Mesodermal cell (in vitro differentiated cells): ENCODE results near the gene PCNP.
"Not testable (repeated sequence)": the region's sequence is repeated elsewhere in the genome, so short reads cannot be mapped to it uniquely, and the experiment has no call there.

ENCODE experiments used
- H3K27ac ChIP-seq: 2 replicates; pipeline ENCODE4 v1.7.0; 2013; ENCODE audit warnings: mild to moderate bottlenecking, low read depth, low read length, moderate library complexity; ENCODE audit not compliant: severe bottlenecking
- H3K36me3 ChIP-seq: 2 replicates; pipeline ENCODE4 v1.7.1; 2013; ENCODE audit warnings: mild to moderate bottlenecking, low read length, moderate library complexity; ENCODE audit not compliant: control insufficient read depth, insufficient read depth
- H3K4me1 ChIP-seq: one replicate; pipeline ENCODE4 v1.7.1; 2013; ENCODE audit warnings: mild to moderate bottlenecking, low read length; ENCODE audit not compliant: insufficient read depth, control insufficient read depth, poor library complexity, severe bottlenecking
- H3K4me3 ChIP-seq: 2 replicates; pipeline ENCODE4 v1.7.0; 2013; ENCODE audit warnings: low read length, control low read depth, mild to moderate bottlenecking; ENCODE audit not compliant: insufficient read depth, poor library complexity, severe bottlenecking; ENCODE audit errors: extremely low read depth
- H3K9me3 ChIP-seq: 2 replicates; pipeline ENCODE4 v1.7.1; 2013; ENCODE audit warnings: mild to moderate bottlenecking, low read length, moderate library complexity; ENCODE audit not compliant: control insufficient read depth
- WGBS, 2 experiments: methylation state at CpG; one replicate each; pipeline ENCODE4 v1.1.5; 2013; ENCODE audit warnings: missing lambda C conversion rate in 2 of 2; ENCODE audit not compliant: insufficient coverage in 2 of 2; 5-methylcytosine and 5-hydroxymethylcytosine counted together

PCNP gene

GRCh38 chr3:101571028-101571895 lies 2.7 kb upstream of the PCNP start:
- Histone ChIP-seq H3K27ac (no peak overlapping the region), H3K4me1 (peaks cover 20% of the 10 kb centered on the region), H3K9me3 (no peaks in the 10 kb centered on the region), H3K36me3 (peaks cover 19% of the 10 kb centered on the region), H3K4me3 (no peak overlapping the region)
- 78 to 86% methylated on average over 5 to 8 of the region's 9 CpGs for WGBS, 2 experiments

- Histone ChIP-seq H3K9me3 (no peaks in the 10 kb centered on the region), H3K4me1 (peaks cover 25% of the 10 kb centered on the region), H3K36me3 (peaks cover 25% of the 10 kb centered on the region), H3K27ac (peak overlapping the region; percentile 99), H3K4me3 (peak overlapping the region; percentile 96)
- 0% methylated on average over 22 to 30 of the region's 41 CpGs for WGBS, 2 experiments
These were observed 570 bp downstream of the PCNP start for GRCh38 chr3:101574388-101575112.

GRCh38 chr3:101577286-101577685 lies 3.3 kb downstream of the PCNP start:
- peaks cover 25% of the 10 kb centered on the region for H3K4me1 ChIP-seq
- peaks cover 43% of the 10 kb centered on the region for H3K36me3 ChIP-seq
- H3K9me3 ChIP-seq = no peaks in the 10 kb centered on the region
- H3K4me3 ChIP-seq = no peak overlapping the region
- H3K27ac ChIP-seq = no peak overlapping the region
- 85 to 90% methylated on average over 3 of the region's 6 CpGs for WGBS, 2 experiments

GRCh38 chr3:101588616-101589015 lies 14.6 kb downstream of the PCNP start:
- Histone ChIP-seq H3K4me3 (no peak overlapping the region), H3K9me3 (no peaks in the 10 kb centered on the region), H3K27ac (no peak overlapping the region), H3K4me1 (no peaks in the 10 kb centered on the region), H3K36me3 (peaks cover 86% of the 10 kb centered on the region)
- no CpG with 5 or more reads among the region's 1 CpG for WGBS, 2 experiments

GRCh38 chr3:101591071-101591470 lies 17.1 kb downstream of the PCNP start:
- Histone ChIP-seq H3K27ac (no peak overlapping the region), H3K36me3 (peaks cover 75% of the 10 kb centered on the region)
- no CpG with 5 or more reads among the region's 3 CpGs for WGBS, 2 experiments

DNA sequence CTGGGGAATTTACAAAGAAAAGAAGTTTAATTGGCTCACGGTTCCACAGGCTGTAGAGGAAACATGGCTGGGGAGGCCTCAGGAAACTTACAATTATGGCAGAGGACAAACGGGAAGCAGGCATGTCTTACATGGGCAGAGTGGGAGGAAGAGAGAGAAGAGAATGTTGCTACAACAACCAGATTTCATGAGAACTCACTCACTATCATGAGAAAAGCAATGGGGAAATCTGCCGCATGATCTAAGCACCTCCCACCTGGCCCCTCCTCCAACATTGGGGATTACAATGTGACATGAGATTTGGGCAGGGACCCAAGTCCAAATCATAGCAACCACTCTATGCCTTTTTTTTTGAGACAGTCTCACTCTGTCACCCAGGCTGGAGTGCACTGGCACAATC lies 28.8 kb downstream of the PCNP start:
- H3K4me3 ChIP-seq = no peak overlapping the region
- peaks cover 6% of the 10 kb centered on the region for H3K36me3 ChIP-seq
- no peak overlapping the region for H3K27ac ChIP-seq
- H3K9me3 ChIP-seq = no peaks in the 10 kb centered on the region
- H3K4me1 ChIP-seq = no peaks in the 10 kb centered on the region
- 75 to 96% methylated on average over 2 of the region's 3 CpGs for WGBS, 2 experiments

More at GRCh38 chr3:101591071-101591470, 17.1 kb downstream of the PCNP start:
- Histone ChIP-seq H3K9me3 (no peaks in the 10 kb centered on the region), H3K4me1 (no peaks in the 10 kb centered on the region), H3K4me3 (no peak overlapping the region)

DNA sequence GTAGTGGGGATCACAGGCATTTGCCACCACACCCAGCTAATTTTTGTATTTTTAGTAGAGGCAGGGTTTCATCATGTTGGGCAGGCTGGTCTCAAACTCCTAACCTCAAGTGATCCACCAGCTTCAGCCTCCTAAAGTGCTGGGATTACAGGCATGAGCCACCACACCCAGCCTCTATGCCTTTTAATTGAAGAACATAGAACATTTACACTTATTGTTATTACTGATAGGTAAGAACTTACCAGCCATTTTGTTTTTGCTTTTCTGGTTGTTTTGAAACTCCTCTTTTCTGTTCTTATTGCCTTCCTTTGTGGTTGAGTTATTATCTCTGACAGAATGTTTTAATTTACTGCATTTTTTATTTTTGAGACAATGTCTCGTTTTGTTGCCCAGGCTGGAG lies 29.2 kb downstream of the PCNP start:
- Histone ChIP-seq H3K36me3 (peaks cover 6% of the 10 kb centered on the region), H3K4me1 (no peaks in the 10 kb centered on the region), H3K27ac (no peak overlapping the region), H3K9me3 (no peaks in the 10 kb centered on the region), H3K4me3 (no peak overlapping the region)
- WGBS, 2 experiments = 80 to 100% methylated on average over 1 of the region's 1 CpG

GRCh38 chr3:101605398-101605797 lies 31.4 kb downstream of the PCNP start:
- WGBS, 2 experiments = 73% methylated on average over 6 to 9 of the region's 10 CpGs
- H3K4me1 ChIP-seq, H3K36me3 ChIP-seq, H3K27ac ChIP-seq, H3K4me3 ChIP-seq, H3K9me3 ChIP-seq: not testable (repeated sequence)

DNA sequence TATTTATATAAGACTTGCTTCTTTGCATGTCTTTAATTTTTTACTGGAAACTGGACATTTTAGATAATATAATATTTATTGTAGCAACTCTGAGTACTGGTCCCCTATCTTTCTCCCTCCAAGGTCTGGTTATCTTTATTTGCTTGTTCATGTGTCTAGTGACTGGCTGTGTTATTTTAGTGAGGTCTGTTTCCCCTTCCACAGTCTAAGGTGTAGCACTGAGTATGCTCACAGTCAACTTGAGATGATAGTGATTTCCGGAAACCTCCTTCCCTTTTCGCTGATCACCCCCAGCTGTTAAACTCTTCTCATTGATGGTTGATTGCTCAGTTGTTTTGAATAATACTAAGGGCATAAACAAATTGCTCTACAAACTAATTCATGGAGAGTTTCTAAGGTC lies 37.0 kb downstream of the PCNP start:
- WGBS, 2 experiments = 100% methylated on average over 1 of the region's 2 CpGs; no CpG with 5 or more reads in 1 of the 2 experiments
- Histone ChIP-seq H3K4me1 (no peaks in the 10 kb centered on the region), H3K4me3 (no peak overlapping the region)

GRCh38 chr3:101613014-101613413 lies 39.0 kb downstream of the PCNP start:
- H3K27ac ChIP-seq, H3K9me3 ChIP-seq, H3K4me3 ChIP-seq, H3K36me3 ChIP-seq, H3K4me1 ChIP-seq: not testable (repeated sequence)
- WGBS, 2 experiments = 76 to 87% methylated on average over 3 of the region's 9 CpGs

More for the DNA sequence above, 37.0 kb downstream of the PCNP start:
- Histone ChIP-seq H3K36me3 (no peaks in the 10 kb centered on the region), H3K9me3 (no peaks in the 10 kb centered on the region), H3K27ac (no peak overlapping the region)

DNA sequence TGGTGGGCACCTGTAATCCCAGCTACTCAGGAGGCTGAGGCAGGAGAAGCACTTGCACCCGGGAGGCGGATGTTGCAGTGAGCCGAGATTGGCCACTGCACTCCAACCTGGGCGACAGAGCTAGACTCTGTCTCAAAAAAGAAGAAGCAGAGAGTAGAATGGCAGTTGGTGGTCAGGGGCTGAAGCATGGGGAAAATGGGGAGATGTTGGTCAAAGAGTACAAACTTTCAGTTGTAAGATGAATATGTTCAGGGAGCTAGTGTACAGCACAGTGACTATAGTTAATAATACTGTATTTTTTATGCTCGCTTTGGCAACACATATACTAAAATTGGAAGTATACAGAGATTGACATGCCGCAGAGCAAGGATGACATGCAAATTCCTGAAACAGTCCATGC lies 41.5 kb downstream of the PCNP start:
- H3K36me3 ChIP-seq = no peaks in the 10 kb centered on the region
- no peak overlapping the region for H3K27ac ChIP-seq
- no peaks in the 10 kb centered on the region for H3K9me3 ChIP-seq
- no peak overlapping the region for H3K4me3 ChIP-seq
- H3K4me1 ChIP-seq = no peaks in the 10 kb centered on the region
- WGBS, 2 experiments = 89 to 95% methylated on average over 4 to 5 of the region's 6 CpGs
